Forelimb muscle (tissue), 1 donor: ENCODE measurements around the gene WWOX. TPM values are rescaled to one million over a fixed set of nuclear protein-coding genes. Genes with fewer than 3 reads are reported as not detected.
A peak's percentile ranks its signal among the peaks of the same experiment; 100 is the strongest.

ENCODE experiments used
- DNase-seq: peaks from one replicate; pipeline ENCODE4 v3.0.0-alpha.2; 2013; ENCODE audit warnings: low read depth
- polyA plus RNA-seq: library from polyadenylated mRNA; unstranded; fragments of 120-200 nt; gene quantifications from one replicate; pipeline ENCODE4 v1.2.1, GENCODE V29; 2013; ENCODE audit not compliant: insufficient read length

WWOX gene
- polyA plus RNA-seq, 1 donor, result 11.9 TPM

- peak; percentile 28 for DNase-seq
Observed at GRCh38 chr16:79062821-79063220, 963.4 kb downstream of the WWOX start.

GRCh38 chr16:79064256-79064972, 965.0 kb downstream of the WWOX start:
- no peak for DNase-seq

GRCh38 chr16:79066561-79066960, 967.1 kb downstream of the WWOX start:
- DNase-seq, result no peak

- no peak for DNase-seq
Observed at GRCh38 chr16:79067600-79067999, 968.1 kb downstream of the WWOX start.

GRCh38 chr16:79069121-79069520, 969.7 kb downstream of the WWOX start:
- DNase-seq, result no peak

DNA sequence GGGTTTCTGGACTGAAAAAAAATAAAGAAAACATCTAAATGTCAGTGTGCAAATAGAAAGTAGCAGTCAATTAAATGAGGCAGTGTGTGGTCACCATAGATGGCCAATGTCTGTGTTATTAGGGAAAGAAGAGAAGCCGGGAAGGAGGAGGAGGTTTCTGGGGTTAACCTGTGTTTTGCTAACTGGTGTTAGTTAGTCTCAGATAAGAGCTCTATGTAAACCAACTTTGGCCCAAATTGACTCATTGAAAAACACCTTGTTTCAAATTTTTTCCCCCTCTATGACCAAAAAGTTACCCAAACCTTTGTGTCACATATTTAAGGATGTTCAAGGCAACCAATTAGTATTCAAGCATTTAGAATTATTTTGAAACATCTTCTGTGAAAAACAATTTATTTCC, 970.2 kb downstream of the WWOX start:
- DNase-seq, result no peak

DNA sequence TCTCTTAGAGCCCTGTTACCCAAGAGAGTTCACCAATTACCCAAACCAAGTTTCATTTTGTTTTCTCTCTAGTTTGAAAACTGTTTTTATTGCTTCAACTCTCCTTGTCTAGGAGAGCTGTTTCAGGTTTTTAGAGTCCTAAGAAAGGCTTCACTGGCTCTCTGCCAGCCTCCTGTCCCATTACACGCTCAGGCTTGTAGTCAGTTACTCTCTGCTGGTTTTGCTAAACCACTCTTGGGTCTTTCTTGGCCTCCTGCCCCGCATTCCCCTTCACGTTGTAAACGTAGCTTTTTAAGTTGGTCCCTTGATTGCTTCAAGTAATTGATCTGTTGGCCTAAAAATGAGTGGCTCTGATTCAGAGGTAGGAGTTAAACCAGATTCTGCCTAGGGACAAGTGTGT, 972.0 kb downstream of the WWOX start:
- DNase-seq, result no peak

DNA sequence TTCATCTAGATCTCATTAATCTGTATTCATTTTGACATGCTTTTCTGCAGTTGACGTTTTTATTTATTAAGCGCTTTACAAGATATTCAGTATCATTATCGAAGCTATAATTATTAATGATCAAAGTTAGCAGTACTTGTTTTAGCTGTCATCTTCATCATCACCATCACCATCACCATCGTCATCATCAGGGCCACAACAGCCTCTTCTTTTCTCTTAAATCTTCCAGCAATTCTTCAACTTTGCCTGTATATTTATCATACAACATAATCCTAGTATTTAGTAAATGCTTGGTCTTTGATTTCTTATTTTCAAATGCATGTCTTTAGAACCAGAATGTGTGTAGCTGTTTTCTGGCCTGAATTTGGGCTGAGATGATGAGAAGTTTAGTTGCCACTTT, 973.1 kb downstream of the WWOX start:
- no peak for DNase-seq

DNA sequence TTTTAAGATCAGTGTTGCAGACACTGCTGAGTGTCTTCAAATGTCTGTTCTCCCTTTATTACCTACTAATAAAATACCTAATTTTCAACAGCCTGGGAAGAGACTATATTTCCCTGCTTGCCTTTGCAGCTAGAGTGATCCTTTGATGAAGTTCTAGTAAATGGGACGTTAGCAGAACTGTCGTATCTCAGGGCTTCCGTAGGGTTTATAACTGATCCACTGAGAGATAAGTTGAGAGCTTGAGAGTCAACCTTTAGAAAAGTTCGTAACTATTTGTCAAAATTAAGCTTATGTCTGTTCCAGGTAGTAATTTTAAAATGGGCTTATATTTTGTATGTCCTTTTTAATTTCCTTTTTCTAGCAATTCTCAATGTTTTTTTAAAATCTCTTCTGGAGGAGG, 974.1 kb downstream of the WWOX start:
- DNase-seq, result no peak

DNA sequence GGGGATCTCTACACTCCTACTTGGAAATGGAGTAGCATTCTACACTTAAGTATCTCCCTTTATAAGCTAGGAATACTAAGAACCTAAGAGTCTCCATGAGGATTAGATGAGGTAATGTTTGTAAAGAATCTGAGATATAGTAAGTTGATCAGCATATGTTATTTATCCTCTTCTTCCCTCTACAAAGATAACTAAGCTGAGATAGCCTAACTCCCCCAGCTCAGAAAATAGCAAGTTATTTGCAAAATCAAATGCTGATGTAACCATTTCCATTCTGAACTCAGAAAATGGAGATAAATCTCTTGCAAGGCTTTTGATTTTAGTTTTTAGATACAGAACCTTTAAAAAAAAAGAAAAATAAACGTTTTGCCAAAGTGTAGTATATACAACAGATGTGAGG, 975.1 kb downstream of the WWOX start:
- no peak for DNase-seq

DNA sequence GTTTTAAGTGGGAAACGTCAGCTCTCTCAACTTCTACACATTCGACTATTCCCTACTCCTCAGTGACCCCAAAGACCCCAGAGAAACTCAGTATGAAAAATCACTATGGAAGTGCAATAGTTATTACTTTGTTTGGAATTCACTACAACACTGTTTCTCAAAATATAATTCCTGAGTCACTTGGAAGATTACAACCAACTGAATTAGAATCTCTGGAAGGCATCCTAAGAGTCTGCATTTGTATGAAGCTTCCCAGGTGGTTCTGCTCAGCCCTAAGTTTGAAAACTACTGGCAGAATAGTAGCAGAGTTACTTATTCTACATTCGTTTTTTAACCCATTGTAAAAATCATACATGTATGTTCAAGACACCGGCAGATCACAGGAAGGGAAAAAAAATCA, 975.5 kb downstream of the WWOX start:
- DNase-seq, result no peak

GRCh38 chr16:79076047-79076767, 976.8 kb downstream of the WWOX start:
- no peak for DNase-seq

DNA sequence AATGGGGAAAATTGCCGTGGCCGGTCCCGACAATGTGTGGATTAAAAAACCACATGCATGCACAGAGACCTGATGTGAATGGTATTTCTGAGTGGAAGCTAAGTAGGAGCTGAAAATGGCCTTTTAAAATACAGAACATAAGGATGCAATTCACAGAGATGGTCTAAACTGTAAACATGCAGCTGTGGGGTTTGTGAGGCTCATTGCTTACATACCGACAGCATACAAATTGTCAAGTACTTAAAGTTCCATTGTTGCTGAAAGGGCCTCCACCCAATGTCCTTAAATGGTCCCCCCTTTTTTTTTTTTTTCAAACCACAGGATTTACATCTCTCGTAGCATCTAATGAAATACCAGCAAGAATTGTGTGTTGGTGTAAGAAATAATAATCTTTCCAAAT, 977.9 kb downstream of the WWOX start:
- no peak for DNase-seq

DNA sequence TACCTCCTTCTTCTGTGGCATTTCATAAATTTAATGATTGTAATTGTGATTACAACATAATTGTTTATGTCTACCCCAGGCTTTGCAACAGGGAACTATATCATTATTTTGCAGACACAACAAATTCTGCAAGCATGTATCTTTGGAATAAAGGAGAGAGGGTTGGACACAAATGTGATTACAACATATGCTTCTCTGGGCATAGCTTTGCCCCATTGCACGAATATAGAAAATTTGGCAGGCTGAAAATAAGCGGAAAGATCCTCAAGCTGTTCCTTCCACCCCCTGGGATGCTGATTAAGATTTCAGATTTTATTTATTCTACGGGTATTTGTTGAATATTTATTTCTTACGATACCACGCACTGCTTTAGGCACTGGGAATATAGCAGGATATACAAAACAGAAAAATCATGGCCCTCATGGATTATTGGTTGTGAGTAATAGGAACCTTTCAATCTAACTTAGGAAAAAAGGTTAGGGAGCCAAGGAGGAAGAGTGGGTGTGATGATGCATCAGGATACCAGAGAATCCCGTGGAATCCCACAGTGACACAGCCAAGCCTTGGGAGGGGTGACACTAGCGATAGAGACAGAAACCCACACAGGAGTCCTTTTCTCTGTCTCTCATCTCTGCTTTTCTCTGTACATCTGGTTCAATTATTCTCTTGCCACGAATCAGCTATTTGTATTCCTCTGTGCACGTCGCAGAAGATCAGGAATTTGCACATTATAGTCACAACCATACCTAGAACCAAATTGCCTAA, 980.4 kb downstream of the WWOX start:
- DNase-seq, result no peak

GRCh38 chr16:79081297-79082066, 982.0 kb downstream of the WWOX start:
- DNase-seq, result no peak

- no peak for DNase-seq
Observed at GRCh38 chr16:79082970-79083369, 983.5 kb downstream of the WWOX start.

- no peak for DNase-seq
Observed at GRCh38 chr16:79083508-79084299, 984.2 kb downstream of the WWOX start.

- no peak for DNase-seq
Observed at GRCh38 chr16:79088971-79089370, 989.5 kb downstream of the WWOX start.

- DNase-seq, result no peak
Observed at GRCh38 chr16:79089735-79090284, 990.4 kb downstream of the WWOX start.

- no peak for DNase-seq
Observed at GRCh38 chr16:79090966-79091365, 991.5 kb downstream of the WWOX start.

- DNase-seq, result no peak
Observed at GRCh38 chr16:79092846-79093245, 993.4 kb downstream of the WWOX start.
